ENCODE measurements around the gene CLCN2. TPM values are rescaled to one million over a fixed set of nuclear protein-coding genes. Genes with fewer than 3 reads are reported as not detected.
A peak's percentile ranks its signal among the peaks of the same experiment; 100 is the strongest.

Gene CLCN2
- polyA plus RNA-seq, 4 donors = 9.4 to 13.3 (median 11.6) TPM

DNA sequence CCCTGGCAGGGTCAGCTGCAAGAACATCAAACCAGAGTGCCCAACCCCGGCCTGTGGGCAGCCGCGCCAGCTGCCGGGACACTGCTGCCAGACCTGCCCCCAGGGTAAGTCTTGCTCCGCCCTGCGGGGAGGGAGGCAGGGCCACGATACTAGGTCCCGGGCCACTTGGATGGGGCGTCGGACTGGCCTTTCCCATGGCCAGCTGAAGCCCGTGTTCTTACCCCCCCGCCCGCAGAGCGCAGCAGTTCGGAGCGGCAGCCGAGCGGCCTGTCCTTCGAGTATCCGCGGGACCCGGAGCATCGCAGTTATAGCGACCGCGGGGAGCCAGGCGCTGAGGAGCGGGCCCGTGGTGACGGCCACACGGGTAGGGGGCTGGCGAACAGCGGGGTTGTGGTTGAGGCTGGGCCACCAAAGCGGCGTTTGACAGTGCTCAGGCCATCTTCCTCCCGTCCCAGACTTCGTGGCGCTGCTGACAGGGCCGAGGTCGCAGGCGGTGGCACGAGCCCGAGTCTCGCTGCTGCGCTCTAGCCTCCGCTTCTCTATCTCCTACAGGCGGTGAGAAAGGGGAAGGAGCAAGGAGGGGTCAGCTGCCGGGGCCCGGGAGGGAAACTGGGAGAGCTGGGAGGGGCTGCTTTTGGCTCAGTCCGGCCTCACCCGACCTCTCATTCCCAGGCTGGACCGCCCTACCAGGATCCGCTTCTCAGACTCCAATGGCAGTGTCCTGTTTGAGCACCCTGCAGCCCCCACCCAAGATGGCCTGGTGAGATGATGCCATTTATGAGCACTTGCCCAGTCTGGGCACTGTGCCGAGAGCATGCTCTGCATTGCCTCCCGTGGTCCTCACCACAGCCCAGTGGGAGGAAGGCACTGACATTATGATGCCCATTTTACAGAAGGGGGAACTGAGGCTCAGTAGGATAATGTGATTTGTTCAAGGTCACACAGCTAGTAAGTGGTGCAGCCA is 20.1 kb upstream of the CLCN2 start:
- DNase-seq (ENCODE audit: low read depth in 4 of 4, low spot score in 3 of 4) = no peak

DNA sequence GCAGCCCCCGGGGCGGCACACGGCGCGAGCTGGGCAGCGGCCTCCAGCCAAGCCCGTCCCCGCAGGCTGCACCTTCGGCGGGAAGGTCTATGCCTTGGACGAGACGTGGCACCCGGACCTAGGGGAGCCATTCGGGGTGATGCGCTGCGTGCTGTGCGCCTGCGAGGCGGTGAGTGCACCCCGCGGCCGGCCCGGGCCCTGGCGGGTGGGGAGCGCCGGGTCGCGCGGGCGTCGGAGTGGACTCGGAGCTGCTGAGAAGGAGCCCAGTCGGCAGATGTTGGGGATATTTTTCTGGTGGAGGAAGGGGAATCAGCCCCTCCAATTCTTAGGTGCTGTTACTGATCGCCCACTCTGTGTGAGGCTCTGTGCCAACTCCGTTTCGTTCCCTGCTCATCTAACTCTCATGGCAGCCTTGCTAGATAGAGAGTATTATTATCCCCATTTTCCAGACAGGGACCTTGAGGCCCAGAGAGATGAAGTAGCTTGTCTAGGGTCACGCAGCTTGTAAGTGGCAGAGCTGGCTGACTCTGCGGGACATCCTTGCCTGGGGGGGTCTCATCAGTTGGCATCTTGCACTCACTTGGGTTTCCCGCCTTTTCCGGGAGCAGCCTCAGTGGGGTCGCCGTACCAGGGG is 19.3 kb upstream of the CLCN2 start:
- DNase-seq (ENCODE audit: low read depth in 4 of 4, low spot score in 3 of 4) = no peak

DNA sequence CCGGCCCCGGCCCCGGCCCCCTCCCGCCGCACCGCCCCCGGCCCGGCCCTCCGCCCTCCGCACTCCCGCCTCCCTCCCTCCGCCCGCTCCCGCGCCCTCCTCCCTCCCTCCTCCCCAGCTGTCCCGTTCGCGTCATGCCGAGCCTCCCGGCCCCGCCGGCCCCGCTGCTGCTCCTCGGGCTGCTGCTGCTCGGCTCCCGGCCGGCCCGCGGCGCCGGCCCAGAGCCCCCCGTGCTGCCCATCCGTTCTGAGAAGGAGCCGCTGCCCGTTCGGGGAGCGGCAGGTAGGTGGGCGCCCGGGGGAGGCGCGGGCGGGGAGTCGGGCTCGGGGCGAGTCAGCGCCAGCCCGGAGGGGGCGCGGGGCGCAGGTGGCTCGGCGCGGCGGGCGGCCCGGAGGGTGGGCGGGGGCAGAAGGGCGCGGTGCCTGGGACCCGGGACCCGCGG is 18.8 kb upstream of the CLCN2 start:
- no peak for DNase-seq (ENCODE audit: low read depth in 4 of 4, low spot score in 3 of 4)

DNA sequence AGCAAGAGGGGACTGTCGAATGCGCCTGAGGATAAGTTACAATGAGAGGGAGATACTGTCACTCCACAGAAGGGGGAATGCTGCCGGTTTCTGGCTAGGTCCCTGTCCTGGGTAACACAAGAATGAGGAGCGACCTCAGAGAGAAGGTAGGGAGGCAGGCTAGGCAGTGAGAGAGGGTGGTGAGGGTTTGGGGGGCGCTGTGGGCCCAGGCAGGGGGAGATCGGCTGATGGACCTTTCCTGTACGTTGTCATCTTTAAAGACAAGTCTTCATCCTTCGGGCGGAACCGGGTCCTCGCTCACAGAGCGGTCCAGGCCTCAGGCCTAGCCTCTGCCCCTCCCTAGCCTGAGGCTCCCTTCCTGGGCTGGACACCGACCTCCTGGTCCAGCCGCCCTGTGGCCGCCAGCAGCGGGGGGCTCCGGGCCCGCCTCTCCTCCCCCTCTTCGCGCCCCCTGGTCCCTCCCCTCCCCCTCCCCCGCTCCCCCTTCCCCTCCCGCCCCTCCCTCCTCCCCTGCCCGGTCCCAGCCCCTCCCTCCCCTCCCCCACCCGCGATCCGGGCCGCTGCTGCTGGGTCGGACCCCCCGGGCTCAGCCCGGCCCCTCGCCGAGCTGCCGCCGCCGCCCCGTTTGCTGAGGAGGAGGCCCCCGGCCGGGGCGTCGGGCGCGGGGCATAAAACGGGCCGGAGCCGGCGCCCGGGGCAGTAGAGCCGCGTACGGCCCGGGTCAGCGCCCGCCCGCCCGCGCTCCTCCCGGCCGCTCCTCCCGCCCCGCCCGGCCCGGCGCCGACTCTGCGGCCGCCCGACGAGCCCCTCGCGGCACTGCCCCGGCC is 18.2 kb upstream of the CLCN2 start, which contains the start of gene CHRD:
TSS of gene CHRD (plus strand) at position 697 of the 827 bp plus-strand sequence. CDS start 265 bp downstream, outside the sequence.
- no peak for DNase-seq (ENCODE audit: low read depth in 4 of 4, low spot score in 3 of 4)

DNA sequence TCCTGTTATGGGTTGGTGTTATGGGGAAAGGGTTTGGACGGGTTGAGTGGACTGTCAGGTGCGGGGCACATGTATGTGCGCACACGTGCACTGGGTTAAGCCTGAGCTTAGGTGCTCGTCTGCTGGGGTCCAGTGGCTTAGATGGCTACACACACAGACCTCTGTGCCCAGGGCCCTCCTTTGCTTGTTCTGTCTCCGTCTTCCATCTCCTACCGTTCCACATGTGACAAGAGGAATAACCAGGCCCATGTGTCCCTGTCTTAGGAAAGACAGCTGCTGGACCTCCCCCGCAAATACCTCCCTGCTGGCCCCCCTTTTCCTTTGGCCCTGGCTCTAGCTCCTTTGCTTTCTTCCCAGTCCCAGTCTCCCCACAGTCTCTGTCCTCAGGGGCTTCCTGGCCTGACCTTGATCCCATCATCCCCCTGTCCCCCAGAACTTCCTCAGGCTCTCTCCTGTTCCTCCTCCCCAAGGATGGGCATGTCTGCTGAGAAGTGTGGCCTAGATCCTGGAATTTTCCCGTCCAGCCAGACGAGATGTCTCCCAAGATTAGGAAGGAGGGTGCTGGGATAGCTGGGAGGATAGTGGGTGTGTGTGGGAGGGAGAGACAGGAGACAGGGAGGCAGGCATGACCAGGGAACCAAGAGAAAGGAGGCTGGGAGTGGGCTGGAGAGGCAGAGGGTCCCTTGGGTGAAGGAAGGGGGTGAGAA is 17.4 kb upstream of the CLCN2 start:
- no peak for DNase-seq (ENCODE audit: low read depth in 4 of 4, low spot score in 3 of 4)

DNA sequence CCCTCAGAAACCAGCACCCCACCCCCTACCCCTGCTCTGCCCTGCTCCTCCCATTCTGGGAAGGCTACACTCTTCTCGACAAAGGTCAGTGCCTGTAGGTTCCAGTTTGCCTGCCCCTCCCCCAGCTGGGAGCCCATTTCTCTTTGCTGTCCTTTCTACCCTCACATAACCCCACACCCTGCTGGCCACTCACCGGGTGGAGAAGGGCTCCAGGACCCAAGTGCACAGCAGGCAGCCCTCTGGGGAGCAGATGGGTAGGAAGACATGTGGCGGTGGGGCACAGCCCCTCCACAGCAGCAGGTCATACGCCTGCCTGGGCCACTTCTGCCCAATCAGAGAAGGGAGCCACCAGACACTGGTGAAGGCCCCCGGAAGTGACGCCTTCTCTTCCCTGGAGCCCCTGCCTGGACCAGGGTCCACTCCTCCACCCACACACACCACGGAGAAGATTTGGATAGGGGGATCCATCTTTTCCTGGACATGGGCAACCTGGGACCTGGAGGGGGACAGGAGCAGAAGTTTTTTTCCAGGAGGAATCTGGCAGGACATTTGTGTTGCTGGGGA is 16.6 kb upstream of the CLCN2 start, which contains the start of gene THPO:
TSS of gene THPO (minus strand) at position 326 of the 564 bp plus-strand sequence. CDS start 1,948 bp downstream, outside the sequence.
- DNase-seq (ENCODE audit: low read depth in 4 of 4, low spot score in 3 of 4) = no peak

DNA sequence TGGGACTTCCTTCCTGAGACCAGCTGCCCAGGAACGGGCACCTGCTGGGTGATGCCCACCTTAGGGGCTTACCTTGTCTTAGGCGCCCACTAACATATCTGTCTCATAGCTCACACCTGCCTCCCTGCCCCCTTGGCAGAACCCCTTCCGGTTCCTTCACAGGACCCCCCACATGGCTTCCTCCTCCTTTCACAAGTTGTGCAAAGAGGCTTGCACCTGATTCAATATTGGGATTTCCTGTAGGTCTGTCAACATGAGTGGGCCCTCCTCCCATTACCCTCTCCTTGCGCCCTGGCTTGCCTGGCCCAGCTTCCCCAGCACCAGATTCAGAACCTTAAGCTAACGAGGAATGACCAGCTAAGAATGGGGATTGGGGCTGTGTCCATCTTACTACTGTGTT is 16.0 kb upstream of the CLCN2 start:
- DNase-seq (ENCODE audit: low read depth in 4 of 4, low spot score in 3 of 4) = no peak

DNA sequence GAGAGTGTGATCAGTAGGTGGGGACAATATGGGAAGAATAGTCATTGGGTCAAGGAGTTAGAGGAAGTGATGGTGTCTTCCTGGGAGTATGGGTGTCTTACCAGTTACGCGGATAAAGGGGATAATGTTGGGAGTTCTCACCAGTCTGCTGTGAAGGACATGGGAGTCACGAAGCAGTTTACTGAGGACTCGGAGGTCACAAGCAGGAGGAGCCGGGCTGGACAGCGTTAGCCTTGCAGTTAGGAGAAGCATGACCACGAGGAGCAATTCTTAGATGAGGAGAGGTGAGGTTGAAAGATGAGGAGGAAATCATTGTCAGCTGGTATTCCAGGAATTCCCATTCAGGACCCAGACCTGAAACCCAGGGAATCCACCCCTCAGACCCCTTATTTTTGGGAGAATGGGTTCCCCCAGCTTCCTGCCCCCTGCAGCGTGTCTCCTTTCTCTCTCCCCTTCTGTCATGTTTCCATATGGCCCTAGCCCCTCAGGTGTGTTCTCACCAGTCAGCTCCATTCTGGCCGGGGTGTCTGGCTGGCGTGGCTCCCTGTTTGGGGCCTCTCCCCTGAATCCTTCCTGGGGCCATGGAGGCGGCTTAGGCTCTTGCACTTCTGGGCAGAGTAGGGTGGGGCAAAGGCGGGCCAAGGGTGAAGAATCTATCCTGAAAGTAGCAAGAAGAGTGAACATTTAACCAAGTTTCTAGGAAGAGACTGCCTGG is 14.5 kb upstream of the CLCN2 start:
- DNase-seq (ENCODE audit: low read depth in 4 of 4, low spot score in 3 of 4) = no peak

DNA sequence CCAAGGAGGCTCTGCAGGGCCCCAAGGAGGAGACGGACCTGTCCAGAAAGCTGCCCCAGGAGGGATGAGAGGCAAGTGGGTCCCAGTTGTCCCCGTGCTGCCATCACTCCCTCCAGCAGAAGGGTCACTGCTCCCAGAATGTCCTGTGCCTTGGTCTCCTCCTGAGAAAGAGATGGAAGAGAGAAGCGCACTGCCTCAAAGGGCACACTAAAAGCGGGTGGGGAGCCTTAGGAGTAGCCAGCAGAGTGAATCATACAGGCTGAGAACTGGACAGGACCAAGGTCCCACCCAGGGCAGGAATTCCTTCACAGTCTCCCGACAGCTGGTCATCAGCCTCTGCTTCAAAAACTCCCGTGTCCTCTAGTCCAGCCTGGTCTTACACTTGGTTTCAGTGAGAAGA is 12.0 kb upstream of the CLCN2 start:
- no peak for DNase-seq (ENCODE audit: low read depth in 4 of 4, low spot score in 3 of 4)

DNA sequence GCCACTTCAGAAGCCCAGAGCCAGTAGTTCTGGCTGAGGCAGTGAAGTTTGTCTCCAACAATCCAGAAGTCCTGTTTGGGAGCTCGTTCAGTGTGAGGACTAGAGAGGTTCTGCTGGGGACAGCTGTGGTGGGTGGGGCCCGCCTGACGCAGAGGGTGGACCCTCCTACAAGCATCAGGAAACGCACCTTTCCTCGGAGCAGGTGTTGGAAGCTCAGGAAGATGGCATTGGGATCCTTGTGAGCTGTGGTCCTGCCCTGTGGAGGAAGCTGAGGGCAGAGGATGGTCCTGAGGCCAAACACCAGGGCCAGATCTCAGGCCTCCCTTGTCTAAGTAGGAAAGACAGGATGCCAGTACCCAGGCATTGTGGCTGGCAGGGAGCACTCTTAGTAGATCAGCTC is 11.5 kb upstream of the CLCN2 start:
- no peak for DNase-seq (ENCODE audit: low read depth in 4 of 4, low spot score in 3 of 4)

DNA sequence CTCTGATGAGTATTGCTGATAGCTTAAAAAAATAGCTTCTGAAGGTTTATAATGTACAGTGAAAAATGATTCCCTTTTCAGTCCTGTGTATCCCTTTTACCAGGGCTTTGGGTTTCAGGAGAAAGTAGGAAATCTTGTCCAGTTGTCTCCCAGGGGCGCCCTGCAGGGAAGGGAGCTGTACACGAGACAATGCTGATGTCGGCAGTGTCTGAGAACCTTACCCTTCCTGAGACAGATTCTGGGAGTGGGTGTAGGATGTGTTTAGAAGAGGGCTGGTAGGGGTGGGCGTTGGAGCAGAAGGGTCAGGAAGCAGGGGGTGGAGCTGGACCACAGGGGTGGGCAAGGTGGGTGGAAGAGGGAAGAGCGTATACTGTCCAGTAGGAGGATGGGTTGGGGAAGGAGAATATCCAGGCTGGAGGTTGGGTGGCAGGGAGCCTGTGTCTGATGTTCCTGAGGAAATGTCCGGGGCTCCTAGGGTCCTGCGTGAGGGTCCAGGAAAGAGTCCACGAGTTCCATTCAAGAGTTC is 11.0 kb upstream of the CLCN2 start:
- no peak for DNase-seq (ENCODE audit: low read depth in 4 of 4, low spot score in 3 of 4)

DNA sequence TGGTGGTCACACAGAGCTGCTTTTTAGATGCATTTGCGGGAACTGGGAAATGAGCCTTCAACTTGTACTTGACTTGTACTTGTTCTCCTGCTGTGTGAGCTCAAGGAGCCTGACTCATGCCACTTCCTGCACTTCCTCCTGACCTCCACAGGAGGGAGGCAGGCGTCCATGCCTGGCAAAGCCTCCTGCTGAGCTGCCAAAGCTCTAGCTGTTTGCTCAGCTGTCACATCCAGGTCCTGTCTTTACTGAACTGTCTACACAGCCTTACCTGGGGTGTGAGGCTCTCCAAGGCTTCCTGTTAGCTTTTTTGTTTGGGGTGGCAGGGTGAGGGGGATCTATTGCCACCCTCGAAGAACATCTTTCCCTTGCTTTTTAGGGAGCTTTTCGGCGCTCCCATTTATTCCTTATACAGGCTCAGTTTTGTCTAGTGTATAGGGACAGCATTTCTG is 10.2 kb upstream of the CLCN2 start:
- DNase-seq (ENCODE audit: low read depth in 4 of 4, low spot score in 3 of 4) = peak in 1 of 4 donors; percentile 68

DNA sequence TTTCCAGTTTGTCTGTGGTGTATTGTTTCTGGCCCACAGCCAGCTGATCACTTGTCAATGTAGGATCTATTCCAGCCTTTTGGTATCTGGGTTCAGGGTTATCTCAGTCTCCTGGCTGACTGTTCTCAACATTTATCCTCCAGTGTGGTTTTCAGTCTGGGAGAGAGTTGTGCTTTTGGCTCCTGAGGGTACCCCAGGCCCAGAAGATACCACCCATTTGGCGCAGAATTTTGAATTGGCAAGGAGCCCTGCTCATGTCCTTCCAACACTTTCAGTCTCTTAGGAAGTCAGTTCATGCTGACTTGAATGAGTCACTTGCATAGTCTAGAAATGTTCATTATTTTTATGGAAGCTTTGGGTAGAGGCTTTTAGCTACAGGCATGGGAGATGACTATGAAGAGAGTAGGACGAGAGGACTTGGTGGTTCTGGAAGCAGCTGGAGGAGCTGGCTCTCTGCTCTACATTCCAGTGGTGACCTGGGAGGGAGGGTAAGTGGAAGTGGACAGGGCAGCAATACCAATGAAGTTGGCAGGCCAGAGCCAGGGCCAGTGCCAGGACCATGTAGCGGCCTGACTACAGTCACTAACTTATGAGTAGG is 7.3 kb upstream of the CLCN2 start:
- DNase-seq (ENCODE audit: low read depth in 4 of 4, low spot score in 3 of 4) = no peak

DNA sequence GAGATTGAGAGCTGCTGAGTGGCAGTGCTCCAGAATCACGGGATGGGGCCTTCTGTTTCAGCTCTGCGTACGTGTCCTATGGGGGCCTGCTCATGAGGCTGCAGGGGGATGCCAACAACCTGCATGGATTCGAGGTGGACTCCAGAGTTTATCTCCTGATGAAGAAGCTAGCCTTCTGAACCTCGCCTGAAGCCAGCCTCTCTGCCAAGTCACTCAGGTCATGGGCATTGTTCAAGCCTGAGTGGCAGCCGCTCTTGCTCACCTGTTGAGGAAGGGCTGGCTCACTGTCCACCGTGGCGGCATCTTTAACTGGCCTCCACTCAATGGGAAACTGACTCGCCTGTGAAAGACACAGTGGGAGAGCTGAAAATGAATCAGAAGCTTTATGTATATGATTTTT is 6.7 kb upstream of the CLCN2 start:
- no peak for DNase-seq (ENCODE audit: low read depth in 4 of 4, low spot score in 3 of 4)

DNA sequence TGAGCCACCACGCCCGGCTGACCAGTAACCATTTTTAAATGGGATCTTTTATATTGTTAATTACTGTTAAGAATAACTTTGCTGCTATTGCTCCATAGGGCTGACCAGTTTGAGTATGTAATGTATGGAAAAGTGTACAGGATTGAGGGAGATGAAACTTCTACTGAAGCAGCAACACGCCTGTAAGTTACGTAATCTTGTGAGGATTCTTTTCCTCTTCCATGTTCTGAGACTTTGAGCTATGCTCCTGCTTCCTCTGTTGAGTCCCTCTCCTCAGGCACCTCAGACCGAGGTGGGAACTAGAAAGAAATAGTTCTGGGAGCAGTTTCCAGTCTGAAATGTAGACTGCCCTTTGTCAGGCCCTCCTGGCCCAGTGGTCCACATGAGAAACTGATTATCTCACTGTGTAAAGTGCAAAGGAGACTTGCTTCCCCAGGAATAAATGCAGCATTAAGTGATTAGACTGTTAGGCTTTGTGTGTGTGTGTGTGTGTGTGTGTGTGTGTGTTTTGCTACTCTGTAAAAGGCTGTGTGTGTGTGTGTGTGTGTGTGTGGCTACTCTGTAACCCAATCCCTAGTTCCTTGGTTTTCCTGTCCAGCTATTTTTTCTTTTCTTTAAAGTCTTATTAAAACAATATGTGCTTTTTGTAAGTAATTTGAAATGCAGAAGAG is 5.3 kb upstream of the CLCN2 start:
- no peak for DNase-seq (ENCODE audit: low read depth in 4 of 4, low spot score in 3 of 4)

DNA sequence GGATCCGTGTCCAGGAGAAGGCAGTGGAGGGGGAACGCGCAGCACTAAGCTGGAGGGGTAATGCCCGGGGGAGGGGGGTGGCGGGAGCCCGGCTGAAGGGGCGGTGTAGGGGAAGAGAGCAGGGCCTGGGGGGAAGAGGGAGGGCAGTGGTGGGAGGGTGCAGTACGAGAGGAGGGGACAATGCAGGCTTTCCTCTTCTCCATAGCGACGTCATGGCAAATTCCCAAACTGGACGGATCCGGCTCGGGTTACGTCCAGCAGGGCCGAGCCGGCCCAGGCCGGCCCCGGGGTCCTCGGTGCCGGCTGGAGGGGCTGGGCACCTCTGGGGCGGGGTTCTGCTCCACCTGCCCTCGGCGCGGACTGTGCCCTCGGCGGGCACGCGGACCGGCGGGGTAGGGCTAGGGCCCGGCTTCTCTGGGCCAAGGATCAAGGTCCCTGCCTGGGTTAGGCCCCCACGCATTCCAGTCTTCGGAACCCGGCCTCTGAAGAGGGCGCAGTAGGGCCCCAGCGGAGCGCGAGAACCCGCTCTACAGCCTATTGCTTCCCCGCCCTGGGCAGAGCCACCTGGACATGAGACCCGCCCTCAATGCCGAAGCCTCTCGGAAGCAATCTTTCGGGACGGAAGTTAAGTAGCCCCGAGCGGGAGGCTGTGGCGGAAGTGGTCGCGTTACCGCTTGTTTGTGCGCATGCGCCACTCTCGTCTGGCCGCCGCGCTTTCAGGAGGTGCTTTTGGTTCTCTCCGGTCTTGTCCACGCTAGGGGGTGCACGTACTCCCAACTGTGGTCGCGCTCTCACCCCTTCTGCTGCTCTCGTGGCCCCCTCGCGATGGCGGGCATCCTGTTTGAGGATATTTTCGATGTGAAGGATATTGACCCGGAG is 1.5 kb upstream of the CLCN2 start:
- DNase-seq (ENCODE audit: low read depth in 4 of 4, low spot score in 3 of 4) = peak; percentile 94 to 96 (median 95)

Measured in right renal pelvis (tissue), 4 donors.